ENCODE data around the gene PGAP6. TPM values are rescaled to one million over a fixed set of nuclear protein-coding genes. Genes with fewer than 3 reads are reported as not detected.

The PGAP6 gene, protein sequence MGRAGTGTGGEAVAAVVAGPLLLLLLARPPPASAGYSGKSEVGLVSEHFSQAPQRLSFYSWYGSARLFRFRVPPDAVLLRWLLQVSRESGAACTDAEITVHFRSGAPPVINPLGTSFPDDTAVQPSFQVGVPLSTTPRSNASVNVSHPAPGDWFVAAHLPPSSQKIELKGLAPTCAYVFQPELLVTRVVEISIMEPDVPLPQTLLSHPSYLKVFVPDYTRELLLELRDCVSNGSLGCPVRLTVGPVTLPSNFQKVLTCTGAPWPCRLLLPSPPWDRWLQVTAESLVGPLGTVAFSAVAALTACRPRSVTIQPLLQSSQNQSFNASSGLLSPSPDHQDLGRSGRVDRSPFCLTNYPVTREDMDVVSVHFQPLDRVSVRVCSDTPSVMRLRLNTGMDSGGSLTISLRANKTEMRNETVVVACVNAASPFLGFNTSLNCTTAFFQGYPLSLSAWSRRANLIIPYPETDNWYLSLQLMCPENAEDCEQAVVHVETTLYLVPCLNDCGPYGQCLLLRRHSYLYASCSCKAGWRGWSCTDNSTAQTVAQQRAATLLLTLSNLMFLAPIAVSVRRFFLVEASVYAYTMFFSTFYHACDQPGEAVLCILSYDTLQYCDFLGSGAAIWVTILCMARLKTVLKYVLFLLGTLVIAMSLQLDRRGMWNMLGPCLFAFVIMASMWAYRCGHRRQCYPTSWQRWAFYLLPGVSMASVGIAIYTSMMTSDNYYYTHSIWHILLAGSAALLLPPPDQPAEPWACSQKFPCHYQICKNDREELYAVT
- 100 to 1,000 TPM in 1 of 3 donors, 10 to 100 TPM in 2; 77.3 to 134 (median 95.7) TPM for total RNA-seq
- long read RNA-seq, donor 1, transcript TMEM8A-204 (13 exons, 3,691 nt), result major isoform, 131 of 225 reads
- long read RNA-seq, donor 1, partial matches to known transcripts, result 53 of 225 reads
- long read RNA-seq, donor 1, other reads (novel, unspliced or antisense), result 41 of 225 reads
- long read RNA-seq, donor 2, partial matches to known transcripts, result 12 of 18 reads
- long read RNA-seq, donor 2, other reads (novel, unspliced or antisense), result 6 of 18 reads

DNA sequence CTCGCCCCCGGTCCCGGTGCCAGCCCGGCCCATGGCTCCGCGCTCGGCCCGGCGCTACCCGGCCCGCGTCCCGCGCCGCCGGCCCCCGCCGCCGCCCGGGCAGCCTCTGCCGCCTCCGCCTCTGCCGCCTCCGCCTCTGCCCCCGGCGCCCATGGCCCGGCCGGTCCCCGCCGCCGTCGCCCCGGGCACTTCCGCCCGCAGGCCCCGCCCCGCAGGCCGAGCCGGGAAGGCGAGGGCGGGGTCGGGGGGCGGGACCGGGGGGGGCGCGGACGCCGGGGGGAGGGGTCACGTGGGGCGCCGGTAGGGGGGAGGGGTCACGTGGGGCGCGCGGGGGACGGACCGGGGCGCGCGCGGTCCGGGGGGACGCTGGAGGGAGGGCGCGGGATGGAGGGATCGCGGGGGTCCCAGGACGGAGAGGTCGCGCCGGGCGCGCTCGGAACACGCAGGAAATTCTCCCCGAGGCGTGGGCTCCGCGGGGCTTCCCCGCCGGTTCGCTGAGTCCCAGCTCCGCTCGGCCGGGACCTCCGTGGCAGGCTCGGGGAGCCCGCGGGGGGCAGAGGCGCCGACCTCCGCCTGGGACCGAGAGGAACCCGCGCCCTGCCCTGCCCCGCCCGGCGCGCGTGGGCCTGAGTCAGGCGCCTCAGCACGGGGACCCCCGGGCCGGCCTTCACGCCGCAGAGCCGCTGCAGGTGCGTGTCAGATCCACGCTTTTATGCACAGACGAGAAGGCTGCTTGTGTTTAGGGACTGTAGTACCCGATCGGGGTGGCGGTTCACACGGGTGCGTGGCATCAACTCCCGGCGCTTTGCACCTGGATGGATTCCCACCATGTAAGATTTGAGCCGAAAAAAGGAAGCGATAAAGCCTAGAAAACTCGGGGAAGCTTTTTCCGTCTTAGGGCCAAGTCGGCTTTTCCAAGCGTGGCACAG is at the start of gene PGAP6:
PGAP6 (minus strand) TSS at position 190 of the 929 bp plus-strand sequence; CDS start at position 33, 157 bp downstream.
- DNase-seq (peak; percentile 74 to 83 (median 80)), ATAC-seq (peak; percentile 71)
- Histone ChIP-seq H3K36me3 (ENCODE audit: low read depth) (no peaks in the 10 kb centered on the region), H3K9me3 (no peaks in the 10 kb centered on the region), H3K4me1 (ENCODE audit: low read depth) (peaks cover 18% of the 10 kb centered on the region), H3K4me3 (peak within 1 kb of the TSS; percentile 85)
- TF ChIP-seq, protein P1, sequence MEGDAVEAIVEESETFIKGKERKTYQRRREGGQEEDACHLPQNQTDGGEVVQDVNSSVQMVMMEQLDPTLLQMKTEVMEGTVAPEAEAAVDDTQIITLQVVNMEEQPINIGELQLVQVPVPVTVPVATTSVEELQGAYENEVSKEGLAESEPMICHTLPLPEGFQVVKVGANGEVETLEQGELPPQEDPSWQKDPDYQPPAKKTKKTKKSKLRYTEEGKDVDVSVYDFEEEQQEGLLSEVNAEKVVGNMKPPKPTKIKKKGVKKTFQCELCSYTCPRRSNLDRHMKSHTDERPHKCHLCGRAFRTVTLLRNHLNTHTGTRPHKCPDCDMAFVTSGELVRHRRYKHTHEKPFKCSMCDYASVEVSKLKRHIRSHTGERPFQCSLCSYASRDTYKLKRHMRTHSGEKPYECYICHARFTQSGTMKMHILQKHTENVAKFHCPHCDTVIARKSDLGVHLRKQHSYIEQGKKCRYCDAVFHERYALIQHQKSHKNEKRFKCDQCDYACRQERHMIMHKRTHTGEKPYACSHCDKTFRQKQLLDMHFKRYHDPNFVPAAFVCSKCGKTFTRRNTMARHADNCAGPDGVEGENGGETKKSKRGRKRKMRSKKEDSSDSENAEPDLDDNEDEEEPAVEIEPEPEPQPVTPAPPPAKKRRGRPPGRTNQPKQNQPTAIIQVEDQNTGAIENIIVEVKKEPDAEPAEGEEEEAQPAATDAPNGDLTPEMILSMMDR (IDR thresholded peaks at IDR 0.05), result no peak
- intact Hi-C loops (cut with DNase I, micrococcal nuclease), result no loop called here

DNA sequence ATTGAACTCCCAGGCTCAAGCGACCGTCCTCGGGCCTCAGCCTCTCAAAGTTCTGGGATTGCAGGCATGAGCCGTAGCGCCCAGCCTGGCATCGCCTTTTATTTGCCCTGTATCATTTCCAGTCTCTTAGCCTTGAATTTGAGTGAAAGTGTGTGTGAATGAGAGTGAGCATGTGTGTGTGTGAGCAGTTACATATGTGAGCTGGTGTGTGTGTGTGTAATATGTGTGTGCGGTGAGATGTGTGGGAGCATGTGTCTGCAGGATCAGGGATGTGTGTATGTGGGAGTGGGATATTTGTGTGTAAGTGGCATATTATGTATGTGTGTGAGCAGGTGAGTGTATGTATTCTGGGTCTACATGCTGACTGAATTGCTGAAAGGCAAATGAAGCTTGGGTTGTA is 49.1 kb upstream of the PGAP6 start:
- no peaks in the 10 kb centered on the region for H3K36me3 ChIP-seq (ENCODE audit: low read depth)
- TF ChIP-seq, protein P1 (IDR thresholded peaks at IDR 0.05), result no peak
- DNase-seq (no peak), ATAC-seq (no peak)
- H3K4me3 ChIP-seq, result no peak overlapping the region
- intact Hi-C loops (cut with DNase I, micrococcal nuclease), result no loop called here
- H3K4me1 ChIP-seq (ENCODE audit: low read depth), result peaks cover 9% of the 10 kb centered on the region
- no peaks in the 10 kb centered on the region for H3K9me3 ChIP-seq

DNA sequence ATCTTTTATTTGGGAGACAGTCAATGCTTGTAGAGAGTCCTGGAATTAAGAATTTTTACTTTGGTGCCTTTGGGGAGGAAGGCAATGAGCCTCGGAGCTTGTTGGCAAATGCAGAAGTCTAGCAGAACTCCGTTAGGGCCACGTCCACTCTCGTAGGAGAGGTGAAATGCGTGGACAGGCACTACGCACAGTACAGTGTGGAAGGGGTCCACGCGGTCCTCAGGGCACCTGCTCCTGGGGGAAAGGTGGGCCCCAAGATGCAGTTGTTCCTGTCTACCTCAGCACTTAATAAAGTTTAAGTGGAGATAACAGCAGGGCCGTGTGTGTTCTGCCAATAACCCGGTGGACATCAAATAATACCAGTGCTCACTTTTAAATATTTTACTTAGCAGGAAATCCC is 45.5 kb upstream of the PGAP6 start:
- Histone ChIP-seq H3K4me3 (no peak overlapping the region), H3K36me3 (ENCODE audit: low read depth) (no peaks in the 10 kb centered on the region), H3K9me3 (no peaks in the 10 kb centered on the region), H3K4me1 (ENCODE audit: low read depth) (peaks cover 21% of the 10 kb centered on the region)
- ATAC-seq (no peak), DNase-seq (no peak)
- TF ChIP-seq, protein P1 (IDR thresholded peaks at IDR 0.05), result no peak
- intact Hi-C loops (cut with DNase I, micrococcal nuclease), result no loop called here

DNA sequence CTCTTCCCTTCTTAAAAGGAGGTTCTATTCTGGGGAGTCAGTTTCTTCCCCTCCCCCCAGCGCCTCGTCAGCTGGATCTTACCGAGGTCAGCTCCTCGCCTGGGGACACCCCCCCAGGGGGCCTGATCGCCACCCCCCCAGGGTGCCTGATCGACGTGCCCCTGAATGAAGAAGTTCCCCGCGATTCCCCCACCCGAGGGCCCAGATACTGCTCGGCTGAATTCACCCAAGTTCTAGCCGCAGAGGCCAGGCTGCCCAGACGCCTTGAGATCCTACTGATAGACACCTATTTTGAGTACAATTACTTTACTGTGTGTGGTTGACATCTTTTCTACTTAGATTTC is 45.1 kb upstream of the PGAP6 start:
- Histone ChIP-seq H3K36me3 (ENCODE audit: low read depth) (no peaks in the 10 kb centered on the region), H3K4me3 (no peak overlapping the region), H3K9me3 (no peaks in the 10 kb centered on the region), H3K4me1 (ENCODE audit: low read depth) (peaks cover 21% of the 10 kb centered on the region)
- TF ChIP-seq, protein P1 (IDR thresholded peaks at IDR 0.05), result no peak
- ATAC-seq (no peak), DNase-seq (no peak)
- intact Hi-C loops (cut with DNase I, micrococcal nuclease), result no loop called here
